GM18505 (cell line): ENCODE results near the gene PTPN1.
A peak's percentile ranks its signal among the peaks of the same experiment; 100 is the strongest.

Experiments used
- ATAC-seq: cut with Tn5 transposase; IDR thresholded peaks from one replicate; pipeline ENCODE4 v1.9.1; 2021; ENCODE audit not compliant: unreplicated experiment
- POLR2A ChIP-seq: IDR thresholded peaks from 4 replicates; pipeline ENCODE4 v1.6.1; 2011; ENCODE audit warnings: borderline replicate concordance; ENCODE audit not compliant: insufficient read depth, insufficient read length; ENCODE audit errors: extremely low read depth

PTPN1 gene

DNA sequence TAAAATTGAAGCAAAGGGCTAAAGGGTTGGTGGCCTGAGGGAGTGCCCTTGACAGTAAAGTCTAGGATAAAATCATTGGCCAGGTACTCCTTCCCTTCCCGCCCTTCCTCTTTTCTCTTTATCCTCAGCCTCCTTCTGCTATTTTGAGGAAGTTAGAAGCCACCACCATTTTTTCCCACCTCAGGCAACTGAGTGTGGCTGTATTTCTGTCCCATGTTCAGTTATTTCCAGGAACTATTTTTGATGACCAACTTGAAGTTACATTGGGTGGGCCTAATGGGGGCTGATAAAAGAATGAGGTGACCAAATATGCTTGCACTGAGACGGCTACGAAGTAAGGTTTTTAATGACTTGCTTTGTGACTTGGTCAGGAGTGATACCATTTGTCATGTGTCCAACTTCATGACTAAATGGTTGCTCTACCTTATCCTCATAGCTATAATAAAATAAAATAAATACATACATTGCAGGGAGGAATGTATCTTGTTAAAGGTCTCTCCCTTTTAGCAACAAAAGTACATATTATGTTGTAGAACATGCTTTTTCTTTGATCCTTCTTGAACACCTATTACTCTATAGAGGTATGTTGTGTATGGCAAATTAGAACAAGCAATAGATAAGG, 12.0 kb downstream of the PTPN1 start:
- TF ChIP-seq POLR2A = no peak
- no peak for ATAC-seq

DNA sequence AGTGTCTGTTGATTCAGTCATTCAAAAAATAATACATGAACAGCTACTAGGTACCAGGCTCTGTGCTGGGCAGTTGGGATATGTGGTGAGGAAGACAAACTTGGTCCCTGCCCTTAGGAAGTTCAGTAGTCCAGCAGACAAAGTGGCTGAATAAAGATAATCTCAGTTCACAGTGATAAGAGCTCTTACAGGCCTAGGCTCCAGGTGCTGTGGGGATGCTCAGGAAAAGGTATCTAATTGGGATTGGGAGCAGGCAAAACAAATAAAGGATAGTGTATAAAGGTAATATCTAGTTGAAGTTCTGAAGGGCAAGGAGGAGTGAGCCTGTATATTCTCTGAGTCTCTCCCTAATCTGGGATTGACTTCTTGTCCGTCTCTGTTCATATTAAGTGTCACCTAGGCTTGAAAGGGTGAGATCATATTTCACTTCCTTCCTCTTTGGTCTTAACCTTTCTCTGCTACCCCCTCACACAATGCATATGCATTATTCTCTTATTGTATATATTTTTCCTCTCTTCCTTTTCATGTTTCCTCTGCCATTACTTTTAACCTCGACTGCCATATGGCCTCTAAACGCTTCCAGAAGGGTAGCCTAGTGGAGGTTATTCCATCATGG, 13.5 kb downstream of the PTPN1 start:
- no peak for ATAC-seq
- TF ChIP-seq POLR2A = peak; percentile 21

DNA sequence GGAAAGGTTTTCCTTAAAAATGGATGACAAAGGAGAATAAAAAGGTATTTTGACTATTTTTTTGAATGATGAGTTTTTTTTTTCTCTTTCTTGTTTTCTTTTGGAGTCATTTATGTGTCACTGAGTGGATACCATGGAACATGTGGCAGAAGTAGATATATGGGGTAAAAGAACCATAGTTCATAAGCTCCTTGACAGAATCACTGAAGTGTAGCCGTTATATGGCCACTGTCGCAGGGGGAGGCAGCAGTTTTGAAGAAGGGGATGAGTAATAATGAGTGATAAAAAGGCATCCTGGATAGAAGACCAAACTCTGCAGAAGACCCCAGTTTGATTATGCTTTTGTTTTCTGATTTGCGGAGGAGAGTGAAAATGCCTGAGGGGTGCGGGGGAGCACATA, 15.5 kb downstream of the PTPN1 start:
- no peak for TF ChIP-seq POLR2A
- no peak for ATAC-seq

DNA sequence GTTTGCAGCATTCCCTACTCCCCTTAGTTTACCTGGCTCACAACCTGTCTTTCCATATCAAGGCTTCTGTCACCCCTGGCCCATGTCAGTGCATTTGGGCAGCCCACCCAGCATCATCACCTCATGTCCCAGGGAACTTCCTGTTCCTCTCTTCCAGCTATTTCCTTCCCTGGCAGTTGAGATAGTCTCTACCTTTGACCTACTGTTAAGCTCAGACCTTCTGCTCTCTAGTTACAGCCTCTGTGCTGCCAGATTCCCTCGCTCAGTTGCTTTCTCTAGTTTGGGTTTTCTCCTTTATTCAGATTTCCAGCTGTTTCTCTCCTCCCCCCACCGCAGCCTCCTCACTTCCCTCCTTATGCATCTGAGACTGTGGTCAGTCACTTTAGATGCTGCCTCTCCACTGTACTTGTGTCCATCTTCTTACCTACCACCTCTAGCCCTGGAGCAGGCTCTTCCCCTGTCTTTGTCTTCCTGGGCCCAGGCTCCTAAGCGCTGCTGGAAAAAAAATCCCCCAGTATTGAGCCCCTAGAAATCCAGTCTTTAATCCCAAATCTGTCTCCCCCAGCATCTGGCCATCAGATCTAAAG, 16.3 kb downstream of the PTPN1 start:
- no peak for TF ChIP-seq POLR2A
- ATAC-seq = no peak

GRCh38 chr20:50527068-50527605, 17.0 kb downstream of the PTPN1 start:
- TF ChIP-seq POLR2A = no peak
- no peak for ATAC-seq

DNA sequence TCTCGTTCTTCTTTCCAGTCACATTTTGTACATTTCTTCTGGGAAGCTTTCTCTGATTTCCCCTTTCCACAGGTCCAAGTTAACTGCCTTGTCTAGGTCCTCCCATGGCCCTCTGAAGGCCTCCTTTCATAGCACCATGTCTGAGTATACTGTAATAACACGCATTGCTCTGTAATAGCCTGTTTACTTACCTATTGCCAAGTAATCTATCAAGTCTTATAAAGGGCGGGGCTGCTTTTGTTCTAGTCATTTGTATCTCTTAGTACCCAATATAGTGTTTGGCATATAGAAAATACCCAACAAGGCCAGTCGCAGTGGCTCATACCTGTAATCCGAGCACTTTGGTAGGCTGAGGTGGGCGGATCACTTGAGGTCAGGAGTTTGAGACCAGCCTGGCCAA, 17.9 kb downstream of the PTPN1 start:
- no peak for ATAC-seq
- TF ChIP-seq POLR2A = no peak

- ATAC-seq = no peak
- TF ChIP-seq POLR2A = peak; percentile 34
Observed at GRCh38 chr20:50528804-50529351, 18.7 kb downstream of the PTPN1 start.

- no peak for TF ChIP-seq POLR2A
Observed at GRCh38 chr20:50532221-50532620, 22.0 kb downstream of the PTPN1 start.

DNA sequence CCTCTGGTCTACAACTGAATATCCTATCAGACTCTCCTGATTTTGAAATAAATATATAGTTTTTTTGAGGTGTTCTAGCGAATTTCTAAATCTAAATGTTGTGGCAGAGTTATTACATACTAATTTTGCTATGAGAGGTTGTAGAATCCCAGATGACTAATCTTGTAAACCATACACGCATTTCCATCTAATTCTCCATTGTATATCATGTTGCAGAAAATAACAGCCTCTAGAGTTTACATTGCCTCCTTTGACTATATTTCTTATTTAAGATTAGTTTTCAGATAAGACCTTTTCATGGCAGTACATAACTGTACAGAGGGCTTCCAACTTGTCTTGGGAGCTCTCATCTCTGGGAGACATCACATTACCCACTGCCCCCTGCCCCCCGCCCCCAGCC, 22.9 kb downstream of the PTPN1 start:
- TF ChIP-seq POLR2A = no peak
- ATAC-seq = no peak

More at GRCh38 chr20:50532221-50532620, 22.0 kb downstream of the PTPN1 start:
- no peak for ATAC-seq

DNA sequence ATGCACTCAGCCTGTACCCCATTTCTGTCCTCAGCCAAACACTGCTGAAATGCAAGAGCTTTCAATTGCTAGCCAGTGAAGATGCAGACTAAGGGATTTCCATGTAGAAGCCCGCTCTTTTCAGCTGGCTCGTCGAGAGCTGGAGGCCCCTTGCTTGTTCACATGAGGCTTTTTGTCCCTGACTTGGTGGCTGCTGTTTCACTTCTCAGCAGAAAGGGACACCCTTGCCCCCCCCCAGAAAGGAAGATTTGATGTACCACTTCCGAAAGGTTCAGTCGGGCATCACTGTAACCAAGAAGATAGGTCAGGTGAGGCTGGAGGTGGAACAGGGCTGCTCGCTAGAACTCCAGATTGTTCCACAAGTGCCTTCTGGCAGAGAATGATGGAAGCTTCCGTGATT, 23.3 kb downstream of the PTPN1 start:
- TF ChIP-seq POLR2A = no peak

DNA sequence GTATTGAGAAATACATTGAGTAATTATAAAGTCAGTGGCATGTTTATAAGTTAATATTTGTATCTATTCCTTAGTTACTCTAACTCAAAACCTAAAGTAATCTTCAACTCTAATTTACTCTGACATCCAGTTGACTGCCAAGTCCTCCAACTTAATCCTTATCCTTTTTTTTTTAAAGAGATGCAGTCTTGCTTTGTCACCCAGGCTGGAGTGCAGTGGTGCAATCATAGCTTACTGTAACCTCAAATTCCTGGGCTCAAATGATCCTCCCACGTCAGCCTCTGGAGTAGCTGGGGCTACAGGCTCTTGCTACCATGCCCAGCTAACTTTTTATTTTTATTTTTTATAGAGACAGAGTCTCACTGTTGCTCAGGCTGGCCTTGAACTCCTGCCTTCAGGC, 24.4 kb downstream of the PTPN1 start:
- no peak for TF ChIP-seq POLR2A
- no peak for ATAC-seq

More for the DNA sequence above, 23.3 kb downstream of the PTPN1 start:
- no peak for ATAC-seq

- no peak for ATAC-seq
- no peak for TF ChIP-seq POLR2A
Observed at GRCh38 chr20:50535162-50535561, 25.0 kb downstream of the PTPN1 start.

GRCh38 chr20:50536333-50536732, 26.1 kb downstream of the PTPN1 start:
- no peak for ATAC-seq
- no peak for TF ChIP-seq POLR2A
